ENCODE results near the gene PSAT1. TPM values are rescaled to one million over a fixed set of nuclear protein-coding genes. Genes with fewer than 3 reads are reported as not detected.
A peak's percentile ranks its signal among the peaks of the same experiment; 100 is the strongest.

Gene PSAT1
- total and polyA plus RNA-seq, 2 of the 13 experiments (the other 11 are each of a cell fraction or from before 2014, with no cell fraction given) = 135 to 229 TPM

- peak; percentile 62 for TF ChIP-seq PRDM15 (CRISPR knock-in tag; IDR thresholded peaks at IDR 0.05)
- peak; percentile 87 for TF ChIP-seq ZNF274 (CRISPR knock-in tag; IDR thresholded peaks at IDR 0.05)
- no peak for TF ChIP-seq RFX3 (CRISPR knock-in tag; IDR thresholded peaks at IDR 0.05)
- no peak; the same call in 1 of the 2 replicates for TF ChIP-seq ZNF292 (CRISPR knock-in tag; IDR thresholded peaks at IDR 0.05; ENCODE audit: borderline replicate concordance, low read depth)
- 0 out of 2 replicates have a peak, but pooled peaks have one; percentile 10 for TF ChIP-seq ZNF598 (CRISPR knock-in tag; IDR thresholded peaks at IDR 0.05; ENCODE audit: borderline replicate concordance)
- no peak for TF ChIP-seq ZSCAN30 (CRISPR knock-in tag; IDR thresholded peaks at IDR 0.05)
- no peak for TF ChIP-seq ZKSCAN5 (CRISPR knock-in tag; IDR thresholded peaks at IDR 0.05)
- TF ChIP-seq POLR2AphosphoS5 (IDR thresholded peaks at IDR 0.05; ENCODE audit: low read depth, low read length) = peak; percentile 84
- TF ChIP-seq ZBTB26 (CRISPR knock-in tag; IDR thresholded peaks at IDR 0.05; ENCODE audit: borderline replicate concordance) = no peak
- no peak for TF ChIP-seq NR2F6 (IDR thresholded peaks at IDR 0.05)
- no peak for TF ChIP-seq NR2F6 (CRISPR knock-in tag; IDR thresholded peaks at IDR 0.05)
- TF ChIP-seq MATR3 (CRISPR knock-in tag; IDR thresholded peaks at IDR 0.05) = no peak
- TF ChIP-seq EHMT2 (IDR thresholded peaks at IDR 0.05; ENCODE audit: borderline replicate concordance, low read depth, low read length) = no peak; the same call in 1 of the 2 replicates
- TF ChIP-seq HNF4A (CRISPR knock-in tag; IDR thresholded peaks at IDR 0.05) = no peak; the same call in 1 of the 2 replicates
- peak; percentile 59; the same call in 1 of the 2 replicates for TF ChIP-seq ZNF547 (CRISPR knock-in tag; IDR thresholded peaks at IDR 0.05)
- TF ChIP-seq KDM2A (CRISPR knock-in tag; IDR thresholded peaks at IDR 0.05; ENCODE audit: borderline replicate concordance, low read depth) = peak; percentile 88
- no peak for TF ChIP-seq MZF1 (CRISPR knock-in tag; IDR thresholded peaks at IDR 0.05; ENCODE audit: borderline replicate concordance)
These were observed at the start of gene PSAT1 (continued) for GRCh38 chr9:78296893-78297671.

All from HepG2 (cell line).